Measurements from ENCODE around the gene TLX3.

- TF ChIP-seq CTCF (conservative IDR thresholded peaks at IDR 0.05 in 1 of 2, IDR thresholded peaks at IDR 0.05 in 1 of 2; ENCODE audit: low read depth in 1 of 2, low read length in 2 of 2) (no peak), EZH2 (IDR thresholded peaks at IDR 0.05; ENCODE audit: low read length, missing control alignments) (no peak)
Observed at GRCh38 chr5:171323806-171324632, 15.0 kb downstream of the TLX3 start.

Measured in fibroblast of lung (primary cell).